OCI-LY3 (cell line): ENCODE data around the gene MICA.
"Not testable (repeated sequence)": the region's sequence is repeated elsewhere in the genome, so short reads cannot be mapped to it uniquely, and the experiment has no call there.

Source experiments
- H2AFZ ChIP-seq: fragments of 200-600, 300-600 bp; shearing (Covaris generic); 2 replicates; pipeline ENCODE4 v1.6.0; 2014; ENCODE audit warnings: antibody characterized with exemption, low read depth, low read length
- H3K27ac ChIP-seq: fragments of 200-600, 300-600 bp; sonication (generic); 2 replicates; pipeline ENCODE4 v1.5.1; 2014; ENCODE audit warnings: mild to moderate bottlenecking, low read length, moderate library complexity, mixed read lengths
- H3K27me3 ChIP-seq: fragments of 200-600, 300-600 bp; sonication (generic); 2 replicates; pipeline ENCODE4 v1.6.1; 2014; ENCODE audit warnings: low read depth, low read length, mixed read lengths
- H3K36me3 ChIP-seq: fragments of 200-600, 300-600 bp; sonication (generic); replicated peaks from 2 replicates; pipeline ENCODE3; 2014; ENCODE audit warnings: low read depth, low read length, mixed read lengths
- H3K4me1 ChIP-seq: fragments of 300-600, 200-600 bp; sonication (generic); 2 replicates; pipeline ENCODE4 v1.6.1; 2014; ENCODE audit warnings: low read length, mixed read lengths
- H3K4me2 ChIP-seq: fragments of 200-600, 300-600 bp; sonication (generic); 2 replicates; pipeline ENCODE4 v1.6.1; 2014; ENCODE audit warnings: low read length, mixed read lengths
- H3K4me3 ChIP-seq: fragments of 300-600, 200-600 bp; sonication (generic); 2 replicates; pipeline ENCODE4 v1.5.1; 2014; ENCODE audit warnings: antibody characterized with exemption, mild to moderate bottlenecking, low read length, moderate library complexity
- H3K79me2 ChIP-seq: fragments of 300-600, 200-600 bp; shearing (Covaris generic); 2 replicates; pipeline ENCODE4 v1.6.1; 2014; ENCODE audit warnings: mild to moderate bottlenecking, low read length, mixed read lengths
- H3K9ac ChIP-seq: fragments of 300-600, 200-600 bp; shearing (Covaris generic); 2 replicates; pipeline ENCODE4 v1.6.0; 2014; ENCODE audit warnings: mild to moderate bottlenecking, low read length, moderate library complexity
- H3K9me3 ChIP-seq: fragments of 200-600, 300-600 bp; shearing (Covaris generic); 2 replicates; pipeline ENCODE4 v1.6.1; 2014; ENCODE audit warnings: low read length, mixed read lengths; ENCODE audit not compliant: insufficient read depth
- H4K20me1 ChIP-seq: fragments of 200-600, 300-600 bp; sonication (generic); 2 replicates; pipeline ENCODE4 v1.6.1; 2016; ENCODE audit warnings: low read length, mixed read lengths; ENCODE audit not compliant: insufficient read depth
- CTCF ChIP-seq: fragments of 200-600, 300-600 bp; sonication (generic); IDR thresholded peaks from 2 replicates; pipeline ENCODE4 v1.5.1; 2014; ENCODE audit warnings: antibody characterized with exemption, low read length, low read depth
- EZH2phosphoT487 ChIP-seq: fragments of 200-600 bp; shearing (Covaris generic); IDR thresholded peaks from 2 replicates; pipeline ENCODE4 v1.6.1; 2018; ENCODE audit warnings: antibody characterized with exemption, mixed run types, low read depth

MICA gene

GRCh38 chr6:31422587-31422986 is 19.2 kb downstream of the MICA start:
- Histone ChIP-seq H3K27ac (no peak overlapping the region), H2AFZ (no peak overlapping the region), H3K4me3 (no peak overlapping the region), H3K9ac (no peak overlapping the region), H3K4me2 (no peak overlapping the region), H4K20me1 (no peaks in the 10 kb centered on the region), H3K9me3 (no peaks in the 10 kb centered on the region), H3K27me3 (no peaks in the 10 kb centered on the region), H3K4me1 (no peaks in the 10 kb centered on the region), H3K36me3 (no peaks in the 10 kb centered on the region), H3K79me2 (no peaks in the 10 kb centered on the region)
- TF ChIP-seq CTCF (no peak), EZH2phosphoT487 (no peak)

GRCh38 chr6:31423550-31423949 is 20.2 kb downstream of the MICA start:
- no peak overlapping the region for H3K4me3 ChIP-seq
- no peaks in the 10 kb centered on the region for H3K79me2 ChIP-seq
- H3K9me3 ChIP-seq = no peaks in the 10 kb centered on the region
- no peak overlapping the region for H3K9ac ChIP-seq
- H3K36me3 ChIP-seq = no peaks in the 10 kb centered on the region
- H3K27me3 ChIP-seq = no peaks in the 10 kb centered on the region
- no peak overlapping the region for H2AFZ ChIP-seq
- H3K27ac ChIP-seq = no peak overlapping the region
- no peak for TF ChIP-seq EZH2phosphoT487
- TF ChIP-seq CTCF = no peak
- no peaks in the 10 kb centered on the region for H4K20me1 ChIP-seq
- H3K4me2 ChIP-seq = no peak overlapping the region
- no peaks in the 10 kb centered on the region for H3K4me1 ChIP-seq

- no peaks in the 10 kb centered on the region for H3K27me3 ChIP-seq
- H3K36me3 ChIP-seq = no peaks in the 10 kb centered on the region
- H3K9ac ChIP-seq = no peak overlapping the region
- no peaks in the 10 kb centered on the region for H3K4me1 ChIP-seq
- no peaks in the 10 kb centered on the region for H4K20me1 ChIP-seq
- H3K4me3 ChIP-seq = no peak overlapping the region
- H3K27ac ChIP-seq = no peak overlapping the region
- H3K4me2 ChIP-seq = no peak overlapping the region
- H3K9me3 ChIP-seq = no peaks in the 10 kb centered on the region
- TF ChIP-seq CTCF (no peak), EZH2phosphoT487 (no peak)
- H3K79me2 ChIP-seq = no peaks in the 10 kb centered on the region
- no peak overlapping the region for H2AFZ ChIP-seq
These were observed 23.3 kb downstream of the MICA start for GRCh38 chr6:31426395-31427354.

- Histone ChIP-seq H3K9me3 (no peaks in the 10 kb centered on the region), H3K4me2 (no peak overlapping the region), H3K4me1 (no peaks in the 10 kb centered on the region), H3K27ac (no peak overlapping the region), H3K27me3 (no peaks in the 10 kb centered on the region), H3K36me3 (no peaks in the 10 kb centered on the region), H2AFZ (no peak overlapping the region), H4K20me1 (no peaks in the 10 kb centered on the region), H3K9ac (no peak overlapping the region), H3K79me2 (no peaks in the 10 kb centered on the region), H3K4me3 (no peak overlapping the region)
- TF ChIP-seq CTCF (no peak), EZH2phosphoT487 (no peak)
These were observed 27.1 kb downstream of the MICA start for GRCh38 chr6:31430449-31430848.

GRCh38 chr6:31435051-31435450 is 31.7 kb downstream of the MICA start:
- H2AFZ ChIP-seq, H4K20me1 ChIP-seq, H3K79me2 ChIP-seq, H3K4me1 ChIP-seq, H3K9me3 ChIP-seq, H3K36me3 ChIP-seq, H3K4me3 ChIP-seq, H3K27ac ChIP-seq, H3K4me2 ChIP-seq, H3K9ac ChIP-seq: not testable (repeated sequence)
- peaks cover 15% of the 10 kb centered on the region; the same call in 1 of the 2 replicates for H3K27me3 ChIP-seq
